Right ventricle myocardium inferior (tissue), 1 donor: ENCODE data around the gene PCDHGC5. TPM values are rescaled to one million over a fixed set of nuclear protein-coding genes. Genes with fewer than 3 reads are reported as not detected.

Experiments used
- ATAC-seq: fragments of 200-7000 bp; cut with Tn5 transposase; one replicate; pipeline ENCODE4 v1.9.1; 2020; ENCODE audit warnings: mild to moderate bottlenecking, moderate library complexity
- DNase-seq: peaks from one replicate; pipeline ENCODE4 v3.0.0; 2021; ENCODE audit errors: missing footprints
- intact Hi-C: fragments of 100-400 bp; cut with DNase I; formaldehyde crosslinking; loops from one replicate; pipeline ENCODE4 v1.11.0; 2022
- total RNA-seq: library from RNA; stranded (reverse); fragmentation: NEBNext Ultra II Directional; extraction: Animal tissue kit (Norgen Biotek cat#: 25700); gene quantifications from one replicate; pipeline ENCODE4 v1.2.1, GENCODE V29; 2021
- donor health status: DM: no; HTN: yes; CAD: no; lungs with severe emphysema.

The PCDHGC5 gene
- total RNA-seq, 1 donor from 2014 or later = 2.4 TPM

- DNase-seq (no peak), ATAC-seq (no peak)
- intact Hi-C loops = no loop called here
Measured at GRCh38 chr5:141487131-141487530, 1.8 kb upstream of the PCDHGC5 start.

- intact Hi-C loops = no loop called here
- ATAC-seq = no peak
- DNase-seq = no peak
Measured at GRCh38 chr5:141489841-141490240, 960 bp downstream of the PCDHGC5 start.

- ATAC-seq = no peak
- no peak for DNase-seq
- intact Hi-C loops = no loop called here
Measured at GRCh38 chr5:141490271-141490670, 1.4 kb downstream of the PCDHGC5 start.

- ATAC-seq = no peak
- intact Hi-C loops = no loop called here
Measured at GRCh38 chr5:141490771-141491170, 1.9 kb downstream of the PCDHGC5 start.

GRCh38 chr5:141491323-141492167, 2.7 kb downstream of the PCDHGC5 start:
- intact Hi-C loops = no loop called here
- ATAC-seq (no peak), DNase-seq (no peak)

More at GRCh38 chr5:141490771-141491170, 1.9 kb downstream of the PCDHGC5 start:
- DNase-seq = no peak

- DNase-seq = no peak
- ATAC-seq = peak; percentile 16
- intact Hi-C loops = no loop called here
Measured at GRCh38 chr5:141492168-141492885, 3.4 kb downstream of the PCDHGC5 start.

GRCh38 chr5:141493500-141494422, 4.9 kb downstream of the PCDHGC5 start:
- peak; percentile 67 for ATAC-seq
- DNase-seq = no peak
- intact Hi-C loops = no loop called here

GRCh38 chr5:141494761-141495452, 6.0 kb downstream of the PCDHGC5 start:
- no peak for DNase-seq
- no peak for ATAC-seq
- intact Hi-C loops = no loop called here

- ATAC-seq = no peak
- DNase-seq = no peak
- intact Hi-C loops = no loop called here
Measured at GRCh38 chr5:141495453-141495811, 6.6 kb downstream of the PCDHGC5 start.

- DNase-seq = no peak
- intact Hi-C loops = no loop called here
- ATAC-seq = no peak
Measured at GRCh38 chr5:141496038-141496437, 7.2 kb downstream of the PCDHGC5 start.

GRCh38 chr5:141501761-141502160, 12.9 kb downstream of the PCDHGC5 start:
- DNase-seq (no peak), ATAC-seq (no peak)
- intact Hi-C loops = no loop called here

- no peak for ATAC-seq
- intact Hi-C loops = no loop called here
- no peak for DNase-seq
Measured at GRCh38 chr5:141503681-141504080, 14.8 kb downstream of the PCDHGC5 start.

GRCh38 chr5:141504216-141504615, 15.3 kb downstream of the PCDHGC5 start:
- DNase-seq (no peak), ATAC-seq (no peak)
- intact Hi-C loops = no loop called here

GRCh38 chr5:141506381-141507155, 17.7 kb downstream of the PCDHGC5 start:
- DNase-seq (no peak), ATAC-seq (no peak)
- intact Hi-C loops = no loop called here

GRCh38 chr5:141507387-141508091, 18.7 kb downstream of the PCDHGC5 start:
- ATAC-seq (peak; percentile 64), DNase-seq (peak; percentile 84)
- intact Hi-C loops = no loop called here

- intact Hi-C loops = no loop called here
- ATAC-seq (no peak), DNase-seq (no peak)
Measured at GRCh38 chr5:141508440-141508797, 19.5 kb downstream of the PCDHGC5 start.

- peak; percentile 82 for DNase-seq
- intact Hi-C loops = no loop called here
- ATAC-seq = peak; percentile 74
Measured at GRCh38 chr5:141508798-141509611, 20.1 kb downstream of the PCDHGC5 start.
